HCT116 (cell line): ENCODE results near the gene TENT5D. TPM values are rescaled to one million over a fixed set of nuclear protein-coding genes. Genes with fewer than 3 reads are reported as not detected.
"Not testable (repeated sequence)": the region's sequence is repeated elsewhere in the genome, so short reads cannot be mapped to it uniquely, and the experiment has no call there.

Source experiments
- ATAC-seq: fragments of 200-7000 bp; cut with Tn5 transposase; 2 replicates; pipeline ENCODE4 v1.9.1; 2020; ENCODE audit warnings: mild to moderate bottlenecking, moderate library complexity
- BruUV-seq: library from RNA; stranded (reverse); fragments of 400-500 nt; replicated peaks from 2 replicates; lab custom pipeline; 2021; lab: Mats Ljungman, UMichigan
- CTCF ChIA-PET: fragments of 300-600 bp; sonication (Branson Sonifier 250); formaldehyde crosslinking; loops from one replicate; lab custom pipeline; 2021; ENCODE audit warnings: antibody characterized with exemption; lab: Charles Lee
- POLR2A ChIA-PET: fragments of 300-600, 350-600 bp; sonication (Branson Sonifier 250); formaldehyde crosslinking; loops from one replicate; lab custom pipeline; 2021; ENCODE audit warnings: antibody characterized with exemption; lab: Charles Lee
- RAD21 ChIA-PET, 2 experiments: fragments of 300-600 bp; sonication (Branson Sonifier 250); formaldehyde crosslinking; loops; one replicate each; lab custom pipeline; 2023; ENCODE audit warnings: low total read pairs in 2 of 2; ENCODE audit not compliant: uncharacterized antibody in 2 of 2, unreplicated experiment in 2 of 2, low non-redundant PET in 1 of 2; lab: Charles Lee
- DNase-seq: peaks from one replicate; pipeline ENCODE4 v3.0.0-alpha.2; 2010; ENCODE audit warnings: low read depth, low spot score
- H2AFZ ChIP-seq: fragments of 200-600 bp; shearing (Covaris generic), sonication (generic); 2 replicates; pipeline ENCODE4 v1.6.1; 2017; ENCODE audit warnings: low read depth, mixed run types, mixed read lengths, antibody characterized with exemption, low read length; ENCODE audit not compliant: poor library complexity, severe bottlenecking
- H3K27ac ChIP-seq: 2 replicates; pipeline ENCODE4 v1.5.1; 2012; ENCODE audit warnings: low read depth, low read length
- H3K27me3 ChIP-seq: fragments of 200-600 bp; sonication (generic); 2 replicates; pipeline ENCODE4 v1.6.1; 2016; ENCODE audit warnings: mixed run types, low read length, mixed read lengths; ENCODE audit not compliant: insufficient read depth
- H3K36me3 ChIP-seq, 2 experiments: fragments of 200-500 bp in 1 of 2; fragments of 200-600 bp in 1 of 2; sonication (Bioruptor generic) in 1 of 2; sonication (generic) in 1 of 2; 2 replicates each; pipeline versions ENCODE4 v1.5.1 to v1.6.1; 2014 to 2016; ENCODE audit warnings: low read length in 2 of 2, inconsistent platforms in 1 of 2, mixed read lengths in 1 of 2, mixed run types in 1 of 2; ENCODE audit not compliant: insufficient read depth in 2 of 2, control insufficient read depth in 1 of 2
- H3K4me1 ChIP-seq, 2 experiments: fragments of 200-600 bp in 1 of 2; sonication (generic) in 1 of 2; 2 replicates each; pipeline versions ENCODE4 v1.5.1 to v1.6.1; 2012 to 2017; ENCODE audit warnings: low read length in 2 of 2, inconsistent platforms in 1 of 2, mild to moderate bottlenecking in 1 of 2, mixed read lengths in 1 of 2, mixed run types in 1 of 2, moderate library complexity in 1 of 2; ENCODE audit not compliant: insufficient read depth in 2 of 2, control insufficient read depth in 1 of 2
- H3K4me2 ChIP-seq: fragments of 200-600 bp; sonication (generic); 2 replicates; pipeline ENCODE4 v1.6.1; 2017; ENCODE audit warnings: mixed run types, low read length, mixed read lengths
- H3K4me3 ChIP-seq, 2 experiments: fragments of 200-600 bp in 1 of 2; sonication (generic) in 1 of 2; replicated peaks in 1 of 2; 2 replicates each; pipeline ENCODE4 v1.5.1; 2011 to 2016; ENCODE audit warnings: low read length in 2 of 2, control low read depth in 1 of 2, low read depth in 1 of 2, mild to moderate bottlenecking in 1 of 2, mixed read lengths in 1 of 2, mixed run types in 1 of 2
- H3K79me2 ChIP-seq: fragments of 200-600 bp; sonication (generic); 2 replicates; pipeline ENCODE4 v1.6.1; 2017; ENCODE audit warnings: mild to moderate bottlenecking, mixed run types, low read length, moderate library complexity, mixed read lengths; ENCODE audit not compliant: insufficient read depth
- H3K9ac ChIP-seq: fragments of 200-600 bp; sonication (generic); 2 replicates; pipeline ENCODE4 v1.6.1; 2016; ENCODE audit warnings: low read length, mixed read lengths
- H3K9me2 ChIP-seq: fragments of 200-600 bp; sonication (generic), shearing (Covaris generic); 2 replicates; pipeline ENCODE4 v1.6.1; 2017; ENCODE audit warnings: mixed run types, mild to moderate bottlenecking, moderate library complexity; ENCODE audit not compliant: insufficient read depth
- H3K9me3 ChIP-seq, 2 experiments: fragments of 200-500 bp in 1 of 2; fragments of 200-600 bp in 1 of 2; sonication (Bioruptor generic) in 1 of 2; sonication (generic) in 1 of 2; 2 replicates each; pipeline ENCODE4 v1.6.1; 2014 to 2017; ENCODE audit warnings: low read length in 2 of 2, mixed read lengths in 2 of 2, inconsistent platforms in 1 of 2, low read depth in 1 of 2, mild to moderate bottlenecking in 1 of 2, mixed run types in 1 of 2, moderate library complexity in 1 of 2; ENCODE audit not compliant: control insufficient read depth in 1 of 2, insufficient read depth in 1 of 2
- H4K20me1 ChIP-seq: fragments of 200-600 bp; sonication (generic), shearing (Covaris generic); 2 replicates; pipeline ENCODE4 v1.6.1; 2017; ENCODE audit warnings: mixed run types, mild to moderate bottlenecking, moderate library complexity; ENCODE audit not compliant: insufficient read depth
- CBX3 ChIP-seq: IDR thresholded peaks from 2 replicates; pipeline ENCODE4 v1.6.1; 2012; ENCODE audit warnings: low read depth
- ELF1 ChIP-seq: IDR thresholded peaks from 2 replicates; pipeline ENCODE4 v1.6.1; 2012; ENCODE audit warnings: low read depth, borderline replicate concordance
- EZH2 ChIP-seq: fragments of 200-600 bp; sonication (generic); IDR thresholded peaks from 2 replicates; pipeline ENCODE4 v1.6.1; 2017; ENCODE audit warnings: antibody characterized with exemption, mixed run types
- FOSL1 ChIP-seq: IDR thresholded peaks from 2 replicates; pipeline ENCODE4 v1.6.1; 2012; ENCODE audit warnings: low read depth
- JUND ChIP-seq: IDR thresholded peaks from 2 replicates; pipeline ENCODE4 v1.6.1; 2012
- POLR2AphosphoS5 ChIP-seq: IDR thresholded peaks from 2 replicates; pipeline ENCODE4 v1.6.1; 2011; ENCODE audit warnings: mild to moderate bottlenecking, low read depth, low read length, moderate library complexity
- SRF ChIP-seq: IDR thresholded peaks from 2 replicates; pipeline ENCODE4 v1.6.1; 2012; ENCODE audit warnings: low read depth
- ZNF274 ChIP-seq: fragments of 200-500 bp; sonication (Bioruptor generic); IDR thresholded peaks from 2 replicates; pipeline ENCODE4 v1.6.1; 2014; ENCODE audit warnings: mild to moderate bottlenecking, low read depth, low read length, inconsistent platforms
- intact Hi-C: fragments of 100-400 bp; cut with micrococcal nuclease; formaldehyde crosslinking; loops from 2 replicates; pipeline ENCODE4 v1.10.0; 2022
- total RNA-seq: library from RNA; stranded (reverse); gene quantifications from one replicate; pipeline ENCODE4 v1.2.1, GENCODE V29; 2021; ENCODE audit not compliant: unreplicated experiment
- TF ChIP-seq, protein P1 (sequence below): IDR thresholded peaks from 2 replicates; pipeline ENCODE4 v1.6.1; 2012
- TF ChIP-seq, protein P2 (sequence below): IDR thresholded peaks from 2 replicates; pipeline ENCODE4 v1.6.1; 2012

Gene TENT5D
- total RNA-seq, 1 experiment from 2014 or later, result not detected

- H3K9me3 ChIP-seq, ATAC-seq, CTCF ChIA-PET, intact Hi-C loops, H3K79me2 ChIP-seq, RAD21 ChIA-PET, H3K36me3 ChIP-seq, H3K4me1 ChIP-seq, H3K9me2 ChIP-seq, H3K27me3 ChIP-seq, H3K4me3 ChIP-seq, H3K27ac ChIP-seq, BruUV-seq, POLR2A ChIA-PET, H3K4me2 ChIP-seq, H4K20me1 ChIP-seq, H3K9ac ChIP-seq, DNase-seq, H2AFZ ChIP-seq: not testable (repeated sequence)
Observed at GRCh38 chrX:80468166-80468565, 47.9 kb downstream of the TENT5D start.

DNA sequence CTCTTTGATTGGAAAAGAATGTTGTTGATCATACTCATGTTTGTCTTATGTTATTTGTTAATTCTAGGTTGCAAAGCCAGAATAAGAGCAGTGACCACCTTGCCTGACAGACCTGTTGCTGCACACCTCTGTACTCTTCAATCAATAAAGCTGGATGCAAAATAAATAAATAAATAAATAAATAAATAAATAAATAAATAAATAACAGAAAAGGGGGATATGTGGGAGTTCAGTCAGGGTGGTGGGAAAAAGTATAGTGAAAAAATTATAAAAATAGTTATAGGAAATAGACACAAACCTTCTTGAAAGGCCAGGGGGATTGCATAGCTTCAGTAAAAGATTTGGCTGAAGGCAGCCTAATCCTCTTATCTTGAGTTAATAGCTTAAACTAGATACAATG is 51.3 kb downstream of the TENT5D start:
- ChIA-PET RAD21 (no interaction called here), POLR2A (no interaction called here), CTCF (no interaction called here)
- Histone ChIP-seq H2AFZ (no peak overlapping the region), H3K36me3 (no peaks in the 10 kb centered on the region), H3K79me2 (no peaks in the 10 kb centered on the region), H4K20me1 (no peaks in the 10 kb centered on the region), H3K4me1 (no peaks in the 10 kb centered on the region), H3K9ac (no peak overlapping the region), H3K9me3 (no peaks in the 10 kb centered on the region), H3K27me3 (no peaks in the 10 kb centered on the region), H3K4me2 (no peak overlapping the region), H3K4me3 (no peak overlapping the region), H3K27ac (no peak overlapping the region), H3K9me2 (no peaks in the 10 kb centered on the region)
- DNase-seq (no peak), ATAC-seq (no peak)
- TF ChIP-seq ELF1 (no peak), JUND (no peak), POLR2AphosphoS5 (no peak), EZH2 (no peak), SRF (no peak), FOSL1 (no peak), CBX3 (no peak), ZNF274 (no peak)
- TF ChIP-seq, protein P1, sequence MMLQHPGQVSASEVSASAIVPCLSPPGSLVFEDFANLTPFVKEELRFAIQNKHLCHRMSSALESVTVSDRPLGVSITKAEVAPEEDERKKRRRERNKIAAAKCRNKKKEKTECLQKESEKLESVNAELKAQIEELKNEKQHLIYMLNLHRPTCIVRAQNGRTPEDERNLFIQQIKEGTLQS, result no peak
- TF ChIP-seq, protein P2, sequence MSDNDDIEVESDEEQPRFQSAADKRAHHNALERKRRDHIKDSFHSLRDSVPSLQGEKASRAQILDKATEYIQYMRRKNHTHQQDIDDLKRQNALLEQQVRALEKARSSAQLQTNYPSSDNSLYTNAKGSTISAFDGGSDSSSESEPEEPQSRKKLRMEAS, result no peak
- BruUV-seq, result no TSS peak
- intact Hi-C loops, result no loop called here
